HG02623 (cell line): ENCODE results near the gene RBM4.

Source experiments
- ATAC-seq: cut with Tn5 transposase; IDR thresholded peaks from one replicate; pipeline ENCODE4 v1.9.1; 2021; ENCODE audit warnings: moderate library complexity; ENCODE audit not compliant: unreplicated experiment

The RBM4 gene

DNA sequence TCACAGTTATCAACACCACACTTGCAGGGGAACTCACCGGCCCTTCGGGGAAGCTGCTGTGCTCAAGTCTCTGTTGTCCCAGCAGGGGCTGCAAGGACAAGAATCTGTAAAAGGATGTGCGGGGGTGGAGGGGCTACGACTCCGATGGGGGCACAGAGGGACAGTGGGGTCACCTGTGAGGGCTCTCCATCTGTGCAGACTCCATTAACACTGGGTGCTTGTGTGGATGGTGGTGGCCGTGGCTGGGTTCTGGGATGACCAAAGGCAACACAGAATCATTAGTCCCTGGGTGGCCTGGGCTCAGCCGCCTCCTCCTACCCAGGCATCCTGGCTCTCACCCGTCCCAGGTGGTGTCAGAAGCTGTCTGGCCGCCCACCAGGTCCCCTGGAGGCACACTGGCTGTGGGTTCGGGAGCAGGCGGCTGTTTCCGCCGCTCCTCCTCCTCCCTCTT lies 49.4 kb downstream of the RBM4 start:
- ATAC-seq = no peak

GRCh38 chr11:66688561-66689534 lies 50.3 kb downstream of the RBM4 start:
- no peak for ATAC-seq

DNA sequence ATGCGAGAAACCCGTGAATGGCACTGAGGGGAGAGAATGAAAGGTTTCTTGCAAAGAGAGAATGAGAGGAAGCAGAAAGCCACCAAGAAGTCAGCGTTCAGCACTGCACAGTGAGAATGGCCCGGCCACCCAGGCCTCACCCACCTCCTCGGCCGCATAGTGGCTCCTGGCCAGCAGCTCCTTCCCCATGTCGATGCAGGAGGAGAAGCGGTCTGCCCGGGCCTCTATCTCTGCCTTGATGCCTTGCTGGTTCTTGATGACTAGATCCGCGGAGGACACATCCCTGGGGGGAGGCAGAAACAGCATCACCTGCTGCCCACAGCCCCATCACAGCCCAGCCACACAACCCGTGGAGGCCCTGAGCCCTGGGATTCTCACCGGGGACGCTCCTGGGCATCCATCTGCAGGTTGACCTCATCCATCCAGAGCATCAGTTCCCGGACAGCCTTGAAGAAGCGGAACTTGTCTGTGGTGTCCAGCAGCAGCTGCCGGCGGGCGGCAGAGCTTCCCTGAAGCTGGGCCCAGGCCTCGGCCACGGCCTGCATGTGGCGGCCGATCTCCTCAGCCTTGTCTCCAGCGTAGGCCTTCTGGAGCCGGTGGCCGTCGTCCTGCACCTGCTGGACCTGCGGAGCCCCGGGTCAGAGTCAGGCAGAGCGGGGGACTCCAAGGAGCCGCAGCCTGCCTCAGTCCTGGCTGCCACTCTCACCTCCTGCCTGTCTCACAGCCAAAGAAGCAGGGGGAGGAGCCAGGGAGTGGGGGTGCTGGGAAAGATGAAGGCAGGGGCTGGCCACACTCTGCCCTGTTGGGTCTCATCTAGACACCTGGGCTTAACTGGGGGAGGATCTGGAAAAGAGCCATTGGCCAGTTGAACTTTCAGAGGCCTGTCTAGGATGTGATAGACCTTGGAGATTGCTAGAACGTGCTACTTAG lies 51.4 kb downstream of the RBM4 start:
- no peak for ATAC-seq

- ATAC-seq = no peak
Observed at GRCh38 chr11:66691311-66691980, 52.9 kb downstream of the RBM4 start.

DNA sequence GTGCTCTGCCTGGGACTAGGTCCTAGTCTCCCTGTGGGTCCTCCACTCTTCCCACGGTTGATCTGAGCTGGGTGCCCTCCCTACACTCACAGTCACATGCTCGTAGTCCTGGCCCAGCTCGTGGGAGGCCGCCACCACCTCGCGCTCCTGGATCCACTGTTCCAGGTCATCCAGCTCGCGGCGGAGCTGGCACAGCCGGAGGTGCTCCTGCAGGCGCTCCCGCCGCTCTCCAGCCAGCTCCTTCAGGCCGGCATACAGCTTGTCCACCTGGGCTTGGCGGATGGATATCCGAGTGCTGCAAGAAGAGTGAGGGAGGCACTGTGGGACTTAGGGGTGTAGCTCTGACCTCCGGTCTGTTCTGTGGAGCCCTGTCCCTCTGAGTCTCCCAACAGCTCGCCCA lies 53.9 kb downstream of the RBM4 start:
- no peak for ATAC-seq

GRCh38 chr11:66692871-66693331 lies 54.4 kb downstream of the RBM4 start:
- ATAC-seq = no peak

DNA sequence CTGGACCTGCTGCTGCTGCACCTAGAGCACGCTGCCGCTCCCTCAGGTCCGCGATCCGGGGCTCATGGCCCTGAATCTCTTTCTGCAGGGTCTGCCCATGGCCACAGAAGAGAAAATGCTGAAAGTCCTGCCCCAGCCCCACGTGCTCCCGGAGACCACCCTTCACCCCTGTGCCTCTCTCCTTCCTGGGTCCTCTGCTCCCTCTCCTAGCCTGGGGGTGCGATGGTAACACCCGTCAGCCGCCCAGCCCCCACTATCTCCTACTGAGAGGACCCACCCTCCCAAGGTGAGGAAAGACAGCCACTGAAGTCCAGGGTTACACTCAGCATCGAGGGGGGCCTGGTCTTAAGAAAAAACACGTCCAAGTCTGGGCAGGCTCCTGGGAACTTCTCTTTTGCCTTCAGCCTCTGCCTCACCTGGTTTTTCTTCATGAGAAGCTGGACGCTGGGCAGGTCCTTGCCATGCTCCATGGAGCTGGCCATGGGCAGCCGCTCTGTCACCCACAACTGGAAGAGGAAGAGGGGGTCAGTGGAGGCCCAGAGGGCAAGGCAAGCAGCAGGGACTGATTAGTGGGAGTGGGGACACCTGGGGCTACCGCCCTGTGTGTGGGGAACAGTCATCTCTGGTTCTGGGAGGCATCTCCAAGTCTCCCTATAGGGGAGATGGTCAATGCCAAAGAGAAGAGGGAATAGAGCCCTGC lies 55.0 kb downstream of the RBM4 start:
- ATAC-seq = no peak

DNA sequence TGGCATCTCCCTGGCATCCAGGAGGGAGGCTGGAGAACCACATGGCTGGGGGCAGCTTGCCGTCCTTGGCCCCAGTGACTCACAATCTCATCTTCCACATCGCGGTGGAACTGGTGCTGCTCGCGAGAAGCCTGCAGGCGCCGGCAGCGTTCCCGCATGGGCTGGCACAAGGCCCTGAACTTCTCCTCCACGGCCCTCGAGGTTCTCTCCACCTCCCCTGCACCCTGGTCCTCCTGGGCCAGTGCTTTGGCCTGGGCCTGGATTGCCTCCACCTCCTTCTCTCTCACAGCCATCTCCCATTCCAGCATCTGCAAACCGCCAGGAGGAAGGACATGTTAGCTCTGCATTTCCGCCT lies 55.5 kb downstream of the RBM4 start:
- ATAC-seq = no peak

- no peak for ATAC-seq
Observed at GRCh38 chr11:66694732-66695207, 56.3 kb downstream of the RBM4 start.
